K562 (cell line): ENCODE measurements around the gene FAM83G. TPM values are rescaled to one million over a fixed set of nuclear protein-coding genes. Genes with fewer than 3 reads are reported as not detected.

ENCODE experiments used
- ATAC-seq: fragments of 200-7000 bp; cut with Tn5 transposase; 3 replicates; pipeline ENCODE4 v1.9.1; 2020; ENCODE audit warnings: moderate library complexity
- BruUV-seq: library from RNA; stranded (reverse); fragments of 400-500 nt; replicated peaks from 2 replicates; lab custom pipeline; 2021; lab: Mats Ljungman, UMichigan
- CTCF ChIA-PET: fragments of 300-600 bp; formaldehyde crosslinking; extraction: SDS; loops from one replicate; lab custom pipeline; 2021; ENCODE audit warnings: low intra/inter-chr PET ratio; lab: Yijun Ruan, JAX
- POLR2A ChIA-PET: fragments of 300-600, 350-650 bp; sonication (Branson Sonifier 250); formaldehyde crosslinking; extraction: SDS; loops from one replicate; lab custom pipeline; 2021; ENCODE audit warnings: antibody characterized with exemption, inconsistent platforms; lab: Yijun Ruan, JAX
- DNase-seq, 4 experiments: peaks; one replicate each; pipeline versions ENCODE4 v3.0.0 to v3.0.0-alpha.2; 2011 to 2018; ENCODE audit warnings: low spot score in 3 of 4, mixed read lengths in 3 of 4; ENCODE audit errors: extremely low read depth in 1 of 4
- FAIRE-seq: peaks from 2 replicates; lab custom pipeline; 2011; peaks lifted over from hg19 to GRCh38; lab: Jason Lieb, UNC
- H2AFZ ChIP-seq: 2 replicates; pipeline ENCODE4 v1.6.0; 2011; ENCODE audit warnings: low read depth, low read length, control low read depth, inconsistent platforms
- H3K27ac ChIP-seq: fragments of 200-600 bp; 3 replicates; pipeline ENCODE4 v1.8.0; 2011; ENCODE audit warnings: low read depth, mild to moderate bottlenecking, control low read depth, inconsistent platforms, low read length, moderate library complexity, mixed read lengths; ENCODE audit errors: extremely low read depth
- H3K27me3 ChIP-seq, 2 experiments: fragments of 300-600 bp in 1 of 2; 2 replicates in 1 of 2; 3 replicates in 1 of 2; pipeline versions ENCODE4 v1.6.0 to v1.8.0; 2011; ENCODE audit warnings: inconsistent platforms in 2 of 2, low read length in 2 of 2, mild to moderate bottlenecking in 1 of 2, mixed read lengths in 1 of 2, moderate library complexity in 1 of 2; ENCODE audit not compliant: control insufficient read depth in 2 of 2, insufficient read depth in 2 of 2
- H3K36me3 ChIP-seq: fragments of 300-600 bp; 3 replicates; pipeline ENCODE4 v1.8.0; 2011; ENCODE audit warnings: mild to moderate bottlenecking, low read length, inconsistent platforms; ENCODE audit not compliant: control insufficient read depth, insufficient read depth
- H3K4me1 ChIP-seq, 2 experiments: fragments of 200-600 bp in 1 of 2; replicated peaks in 1 of 2; 2 replicates in 1 of 2; 3 replicates in 1 of 2; pipeline versions ENCODE4 v1.5.1 to v1.8.0; 2011; ENCODE audit warnings: inconsistent platforms in 2 of 2, low read length in 2 of 2, mild to moderate bottlenecking in 1 of 2, mixed read lengths in 1 of 2, moderate library complexity in 1 of 2; ENCODE audit not compliant: control insufficient read depth in 2 of 2, insufficient read depth in 2 of 2
- H3K4me2 ChIP-seq: 2 replicates; pipeline ENCODE4 v1.6.1; 2011; ENCODE audit warnings: low read length, control low read depth, inconsistent platforms, mixed read lengths; ENCODE audit not compliant: insufficient read depth
- H3K4me3 ChIP-seq: fragments of 200-600 bp; sonication (generic), shearing (Covaris generic); 2 replicates; pipeline ENCODE4 v1.5.1; 2016; ENCODE audit warnings: control low read depth, inconsistent platforms
- H3K79me2 ChIP-seq: fragments of 200-600 bp; 3 replicates; pipeline ENCODE4 v1.8.0; 2011; ENCODE audit warnings: low read length, inconsistent platforms; ENCODE audit not compliant: control insufficient read depth, insufficient read depth
- H3K9ac ChIP-seq, 2 experiments: 2 replicates each; pipeline versions ENCODE4 v1.6.0 to v1.6.1; 2011; ENCODE audit warnings: low read depth in 2 of 2, low read length in 2 of 2, control low read depth in 1 of 2, inconsistent platforms in 1 of 2, mild to moderate bottlenecking in 1 of 2, mixed read lengths in 1 of 2; ENCODE audit not compliant: insufficient read depth in 1 of 2
- H3K9me1 ChIP-seq: one replicate; pipeline ENCODE4 v1.6.0; 2011; ENCODE audit warnings: inconsistent platforms, mild to moderate bottlenecking, low read length, moderate library complexity; ENCODE audit not compliant: control insufficient read depth, insufficient read depth
- H3K9me3 ChIP-seq: replicated peaks from 2 replicates; pipeline ENCODE4 v1.5.1; 2011; ENCODE audit warnings: low read depth, low read length, inconsistent platforms; ENCODE audit not compliant: control insufficient read depth, insufficient read depth
- H4K20me1 ChIP-seq: replicated peaks from 2 replicates; pipeline ENCODE4 v1.6.1; 2011; ENCODE audit warnings: low read length, inconsistent platforms, mixed read lengths; ENCODE audit not compliant: control insufficient read depth, insufficient read depth
- BRF1 ChIP-seq: IDR thresholded peaks from 3 replicates; pipeline ENCODE4 v1.6.1; 2011; ENCODE audit warnings: borderline replicate concordance, mild to moderate bottlenecking; ENCODE audit not compliant: insufficient read length; ENCODE audit errors: extremely low read depth
- FIP1L1 ChIP-seq: fragments of 200-400 bp; formaldehyde crosslinking; IDR thresholded peaks from 2 replicates; pipeline ENCODE4 v1.6.1; 2018; ENCODE audit warnings: mild to moderate bottlenecking, low read depth, low read length; ENCODE audit not compliant: poor library complexity, severe bottlenecking
- IFI16 ChIP-seq: fragments of 250-450 bp; sonication (Bioruptor Pico); IDR thresholded peaks from 2 replicates; pipeline ENCODE4 v2.1.2; 2022; ENCODE audit warnings: mild to moderate bottlenecking, inconsistent platforms
- NR2C1 ChIP-seq, 2 experiments: fragments of 450-650 bp; IDR thresholded peaks; 2 replicates each; pipeline ENCODE4 v1.6.1; 2017; ENCODE audit warnings: mild to moderate bottlenecking in 2 of 2, antibody characterized with exemption in 1 of 2, inconsistent platforms in 1 of 2, missing compliant biosample characterization in 1 of 2, missing genetic modification characterization in 1 of 2
- SMAD2 ChIP-seq: fragments of 150-350 bp; IDR thresholded peaks from 2 replicates; pipeline ENCODE4 v1.6.1; 2014; ENCODE audit warnings: low read depth, mild to moderate bottlenecking, low read length
- WGBS: fragments of 100-300 bp; shearing (Covaris generic); methylation state at CpG from one replicate; pipeline ENCODE4 v1.1.6; 2016; ENCODE audit warnings: low coverage, mixed read lengths; ENCODE audit not compliant: insufficient coverage; ENCODE audit errors: missing lambda C conversion rate; 5-methylcytosine and 5-hydroxymethylcytosine counted together
- in situ Hi-C: fragments of 300-500 bp; cut with MboI; formaldehyde crosslinking; loops from 4 replicates; pipeline ENCODE4 v1.15.0; 2018; ENCODE audit warnings: inconsistent platforms, mixed read lengths
- intact Hi-C: fragments of 100-400 bp; cut with micrococcal nuclease; formaldehyde crosslinking; loops from 2 replicates; pipeline ENCODE4 v1.14.2; 2022
- polyA plus RNA-seq, 8 experiments: library from polyadenylated mRNA; depleted of rRNA in 4 of 8; stranded (reverse) in 5 of 8; unstranded in 3 of 8; fragments of >200 nt; fragmentation: Nextera tagmentation in 2 of 8; fragmentation: Illumina TruSeq in 1 of 8; extraction: Ambion mirVana in 2 of 8; extraction: Trizol in 1 of 8; gene quantifications; 2 replicates each; pipeline versions ENCODE4 v1.2.1 to v1.2.3, GENCODE V29; 2011 to 2014; ENCODE audit warnings: inconsistent platforms in 1 of 8, missing spikeins in 1 of 8
- total RNA-seq, 7 experiments: library from RNA; depleted of rRNA in 6 of 7; stranded (reverse); fragments of >200 nt in 6 of 7; fragmentation: Illumina TruSeq in 2 of 7; extraction: Trizol in 2 of 7; gene quantifications; 2 replicates each; pipeline versions ENCODE4 v1.2.1 to v1.2.3, GENCODE V29; 2011 to 2021; ENCODE audit warnings: low replicate concordance in 1 of 7

The FAM83G gene
- total and polyA plus RNA-seq, 9 of the 15 experiments (the other 6 are each of a cell fraction or from before 2014, with no cell fraction given), result 0.04 to 10.3 (median 4.5) TPM; not detected in 1

GRCh38 chr17:18953231-18953728, 51.3 kb downstream of the FAM83G start:
- ATAC-seq (no peak), FAIRE-seq (no peak)
- Histone ChIP-seq H3K9me3 (no peaks in the 10 kb centered on the region), H3K4me3 (no peak overlapping the region), H3K36me3 (no peaks in the 10 kb centered on the region), H3K27me3 (peaks cover 3 to 14% of the 10 kb centered on the region in 2 experiments; a peak in 3 of 5 replicates), H3K27ac (no peak overlapping the region), H3K9me1 (no peaks in the 10 kb centered on the region), H3K9ac (no peak overlapping the region), H3K79me2 (no peaks in the 10 kb centered on the region), H3K4me1 (peaks cover 2 to 12% of the 10 kb centered on the region in 2 experiments; a peak in 3 of 5 replicates), H3K4me2 (no peak overlapping the region), H4K20me1 (no peaks in the 10 kb centered on the region)
- POLR2A ChIA-PET, result no interaction called here
- intact Hi-C loops, result loop anchor here (10.0 kb wide), 1 partner anchor 138 kb away; no protein-coding TSS in a partner anchor
- WGBS, result 41% methylated on average over 14 of the region's 14 CpGs
- in situ Hi-C loops, result loop anchor here (10.0 kb wide), 1 partner anchor 192 kb away; no protein-coding TSS in a partner anchor
- BruUV-seq, result no TSS peak
- TF ChIP-seq NR2C1 (IDR thresholded peaks at IDR 0.05) (no peak), NR2C1 (tag; IDR thresholded peaks at IDR 0.05) (no peak), BRF1 (no peak), SMAD2 (no peak), FIP1L1 (no peak), IFI16 (CRISPR knock-in tag) (no peak)
- TF ChIP-seq, all 486 proteins: peak for 0
- no peak for DNase-seq
- H2AFZ ChIP-seq, result no peak overlapping the region
- CTCF ChIA-PET, result no interaction called here
